NAMALWA (cell line): ENCODE results near the gene FNDC3A.
"Not testable (repeated sequence)": the region's sequence is repeated elsewhere in the genome, so short reads cannot be mapped to it uniquely, and the experiment has no call there.

Source experiments
- DNase-seq: peaks from one replicate; pipeline ENCODE4 v3.0.0-alpha.2; 2015; ENCODE audit warnings: low spot score

The FNDC3A gene

DNA sequence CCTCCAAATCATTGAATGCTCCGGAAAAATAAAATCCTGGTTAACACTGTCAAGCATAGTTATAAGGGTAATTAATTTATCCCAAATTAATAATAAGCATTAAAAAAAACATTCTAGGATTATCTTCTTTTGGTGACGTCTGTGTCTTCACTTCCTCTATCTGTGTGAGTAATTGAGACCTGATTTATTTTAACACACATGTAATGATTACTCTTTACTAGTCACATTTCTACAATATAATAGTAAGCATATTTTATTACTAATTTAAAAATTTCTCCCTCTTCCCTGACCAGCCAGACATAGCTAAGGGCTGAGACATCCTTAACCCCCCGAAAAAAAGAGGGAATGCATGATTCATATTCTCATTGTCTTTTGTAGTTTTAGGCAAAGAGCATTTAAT is 2.3 kb downstream of the FNDC3A start:
- peak; percentile 51 for DNase-seq

GRCh38 chr13:48978942-48979601 is 3.4 kb downstream of the FNDC3A start:
- DNase-seq: peak; percentile 67

DNA sequence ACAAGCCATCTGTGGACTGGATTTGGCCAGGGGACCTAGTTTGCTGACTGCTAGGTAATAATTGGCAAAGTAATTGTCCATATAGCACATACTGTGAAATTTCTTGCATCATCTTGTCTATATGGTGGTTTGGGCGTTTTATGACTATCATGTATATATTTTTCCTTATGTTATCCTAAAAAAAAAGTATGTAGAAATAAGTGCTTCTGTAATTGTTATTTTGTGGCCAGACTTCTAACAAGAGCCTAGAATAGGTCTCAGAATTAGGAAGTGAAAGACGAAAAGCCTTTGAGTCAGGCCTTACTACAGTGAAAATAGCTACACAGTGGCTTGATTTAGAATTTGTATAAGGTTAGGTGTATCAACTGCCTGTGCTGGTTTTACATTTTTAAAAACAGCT is 4.2 kb downstream of the FNDC3A start:
- peak; percentile 87 for DNase-seq

DNA sequence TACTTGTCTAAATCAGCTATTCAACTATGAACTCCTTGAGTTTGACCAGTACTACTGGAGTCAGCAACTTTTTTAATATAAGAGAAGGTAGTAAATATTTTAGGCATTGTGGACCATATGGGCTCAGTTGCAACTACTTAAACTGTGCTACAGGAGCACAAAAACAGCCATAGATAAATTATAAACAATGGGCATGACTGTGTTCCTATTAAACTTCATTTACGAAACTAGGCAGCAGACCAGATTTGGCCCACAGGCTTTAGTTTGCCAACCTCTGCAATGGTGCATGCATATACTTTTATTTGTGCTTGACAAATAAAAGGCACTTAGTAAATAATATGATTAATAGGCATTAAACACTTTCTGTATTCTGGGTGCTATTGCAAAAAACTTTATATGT is 7.6 kb downstream of the FNDC3A start:
- DNase-seq: no peak

DNA sequence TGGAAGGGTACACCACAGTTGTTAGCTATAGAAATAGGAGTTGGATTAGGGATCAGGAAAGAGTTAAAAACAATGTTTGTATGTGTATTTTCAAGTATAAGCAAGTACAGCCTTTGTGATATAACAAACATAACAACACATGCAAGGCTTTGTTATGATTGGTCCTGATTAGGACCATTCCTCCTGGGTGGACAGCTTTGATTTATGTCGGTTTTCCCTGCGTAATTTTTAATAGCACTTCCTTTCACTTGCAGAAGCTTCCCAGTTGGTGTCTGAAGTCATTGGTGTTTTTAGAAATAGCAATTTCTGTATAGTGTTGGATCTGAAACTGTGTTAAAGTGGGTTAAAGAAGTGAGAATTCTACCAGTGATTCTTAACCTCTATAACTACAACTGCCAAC is 10.0 kb downstream of the FNDC3A start:
- DNase-seq: no peak

DNA sequence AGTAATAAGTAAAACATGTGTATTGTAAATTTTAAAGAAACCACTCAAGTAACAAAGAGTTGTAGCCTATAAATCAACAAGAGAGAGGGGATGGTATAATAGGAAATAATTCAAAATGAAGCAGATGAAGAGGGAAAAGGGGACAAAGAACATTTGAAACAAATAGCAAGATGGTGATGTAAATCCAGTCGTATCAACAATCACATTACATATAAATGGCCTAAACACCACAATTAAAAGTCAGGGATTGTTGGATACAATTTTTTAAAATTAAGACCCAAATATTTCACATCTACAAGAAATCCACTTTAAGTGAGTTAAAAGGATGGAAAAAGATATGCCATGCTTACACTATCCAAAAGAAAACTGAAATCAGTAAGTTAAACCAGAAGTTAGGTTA is 15.2 kb downstream of the FNDC3A start:
- DNase-seq: no peak

GRCh38 chr13:48993150-48993549 is 17.4 kb downstream of the FNDC3A start:
- DNase-seq: no peak

DNA sequence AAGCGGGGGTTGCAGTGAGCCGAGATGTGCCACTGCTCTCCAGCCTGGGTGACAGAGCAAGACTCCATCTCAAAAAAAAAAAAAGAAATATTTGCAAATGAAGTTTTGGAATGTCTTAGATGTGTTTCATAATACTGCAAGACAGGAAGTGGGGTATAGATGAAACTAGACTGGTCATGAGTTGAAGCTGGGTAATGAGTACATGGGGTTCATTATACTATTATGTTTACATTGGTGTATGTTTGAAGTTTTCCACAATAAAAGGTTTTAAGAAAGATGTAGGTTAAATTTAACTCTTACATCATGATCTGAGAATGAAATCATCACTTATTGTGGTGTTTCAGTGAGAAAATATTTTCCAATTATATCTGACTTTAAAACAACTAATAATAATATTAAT is 19.0 kb downstream of the FNDC3A start:
- DNase-seq: no peak

DNA sequence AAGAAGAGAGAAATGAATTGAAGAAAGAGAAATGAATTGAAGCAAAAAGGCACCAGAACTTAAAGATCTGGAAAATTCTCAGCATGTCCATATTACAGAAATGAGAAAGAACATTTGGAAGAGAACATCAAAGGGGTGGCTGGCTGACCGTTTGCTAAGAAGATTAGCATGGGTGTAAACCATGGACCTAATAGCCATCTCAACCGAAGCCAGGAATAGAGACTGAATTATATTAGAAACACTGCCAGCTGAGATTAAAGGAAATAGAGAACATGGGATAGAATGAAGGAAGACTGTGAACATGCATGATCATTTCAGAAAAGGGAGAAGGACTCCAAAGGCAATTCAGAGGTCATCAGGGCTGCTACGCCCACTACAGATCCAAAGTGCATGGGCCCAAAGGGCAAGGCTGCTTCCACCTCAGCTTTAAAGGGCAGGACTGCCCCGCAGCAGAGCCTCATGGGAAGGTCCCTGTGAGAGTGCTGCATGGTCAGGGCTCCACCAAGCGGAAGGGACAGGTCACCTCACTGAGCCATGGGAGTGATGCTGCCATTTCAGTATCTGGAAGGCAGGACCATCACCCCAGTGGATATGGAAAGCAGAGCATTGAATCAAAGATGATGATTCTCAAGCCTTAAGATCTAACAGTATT is 23.1 kb downstream of the FNDC3A start:
- no peak for DNase-seq

GRCh38 chr13:49000247-49000646 is 24.5 kb downstream of the FNDC3A start:
- DNase-seq: no peak

GRCh38 chr13:49018986-49019635 is 43.4 kb downstream of the FNDC3A start:
- not testable (repeated sequence) for DNase-seq

DNA sequence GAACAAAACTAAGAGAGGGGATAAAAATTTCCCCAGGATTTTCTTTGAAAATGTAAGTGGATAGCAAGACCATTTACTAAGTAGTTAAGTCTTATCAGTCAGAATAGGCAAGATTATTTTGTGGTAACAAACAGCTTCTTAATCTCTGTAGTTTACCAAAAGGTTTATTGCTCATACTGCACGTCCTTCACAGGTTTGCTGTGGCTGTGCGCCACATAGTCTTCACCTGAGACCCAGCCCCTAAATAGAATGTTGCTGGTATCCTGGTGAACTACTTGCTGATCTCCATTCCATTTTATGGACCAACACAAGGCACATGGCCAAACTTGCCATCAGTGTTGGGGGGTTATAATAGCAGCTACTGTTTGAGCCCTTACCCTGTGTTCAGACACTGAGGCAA is 44.6 kb downstream of the FNDC3A start:
- no peak for DNase-seq

GRCh38 chr13:49020940-49021553 is 45.3 kb downstream of the FNDC3A start:
- no peak for DNase-seq

GRCh38 chr13:49021953-49022352 is 46.2 kb downstream of the FNDC3A start:
- DNase-seq: no peak

DNA sequence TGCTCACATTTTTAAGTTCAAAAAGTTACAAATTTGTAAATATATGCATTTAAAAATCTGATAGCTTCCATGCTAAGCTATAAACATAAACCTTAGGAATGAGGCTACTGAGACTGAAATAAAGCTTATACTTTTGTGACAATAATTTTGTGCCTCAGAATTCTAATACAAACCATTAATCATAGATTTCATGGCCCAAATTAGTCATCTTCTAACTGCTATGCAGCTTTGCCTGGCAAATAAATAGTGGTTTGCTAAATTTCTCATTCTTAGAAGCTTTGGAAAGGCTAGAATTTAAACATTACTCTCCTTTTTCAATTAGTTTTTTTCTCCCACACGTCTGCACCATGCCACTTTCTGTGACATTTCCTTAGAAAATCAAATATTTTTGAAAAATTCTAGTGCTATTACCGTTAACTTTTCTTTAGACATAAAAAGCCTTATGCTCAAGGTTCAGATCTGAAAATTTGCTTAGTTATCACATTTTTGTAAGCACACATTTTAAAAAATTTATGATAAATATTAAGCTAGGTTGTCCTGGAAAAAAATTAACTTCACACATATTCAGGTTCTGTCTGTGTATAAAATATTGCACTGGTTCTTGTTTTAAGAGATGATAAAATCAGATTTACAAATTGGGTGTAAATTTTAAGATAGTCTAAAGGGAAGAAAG is 46.9 kb downstream of the FNDC3A start:
- DNase-seq: no peak

DNA sequence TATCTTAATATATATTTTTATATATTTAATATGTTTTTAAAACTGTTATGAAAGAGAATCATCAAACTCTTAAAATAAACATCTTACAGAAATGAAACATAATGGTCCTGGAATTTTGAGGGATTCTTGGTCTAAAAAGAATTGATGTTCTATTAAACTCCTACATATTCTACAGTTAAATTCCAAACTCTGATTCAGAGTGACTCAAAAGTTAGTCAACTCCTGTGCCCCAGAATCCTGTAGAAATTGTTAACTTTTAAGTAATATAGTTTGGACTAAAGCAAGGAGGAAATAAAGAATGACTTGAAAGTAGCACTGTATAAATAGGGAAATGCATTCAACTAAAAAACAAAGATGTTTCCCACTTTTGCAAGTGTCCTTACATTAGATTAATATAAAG is 47.7 kb downstream of the FNDC3A start:
- DNase-seq: no peak

DNA sequence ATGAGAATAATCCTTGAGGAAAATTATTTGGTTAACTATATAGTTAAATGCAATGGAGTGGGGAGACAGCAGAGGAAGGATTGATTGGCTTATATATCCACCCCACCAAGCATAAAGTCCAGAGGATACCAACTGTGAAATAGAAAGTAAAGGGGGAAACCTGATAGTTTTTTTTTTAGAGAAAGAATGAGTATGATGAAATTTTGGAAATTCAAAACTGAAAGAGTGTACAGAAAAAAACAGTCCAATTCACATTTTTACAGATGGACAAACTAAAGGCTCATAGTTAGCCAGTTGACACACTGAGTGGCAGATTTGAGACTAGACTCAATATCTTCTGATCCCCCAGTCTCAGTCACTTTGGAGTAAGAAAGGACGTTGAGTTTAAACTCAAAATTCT is 51.1 kb downstream of the FNDC3A start:
- no peak for DNase-seq

DNA sequence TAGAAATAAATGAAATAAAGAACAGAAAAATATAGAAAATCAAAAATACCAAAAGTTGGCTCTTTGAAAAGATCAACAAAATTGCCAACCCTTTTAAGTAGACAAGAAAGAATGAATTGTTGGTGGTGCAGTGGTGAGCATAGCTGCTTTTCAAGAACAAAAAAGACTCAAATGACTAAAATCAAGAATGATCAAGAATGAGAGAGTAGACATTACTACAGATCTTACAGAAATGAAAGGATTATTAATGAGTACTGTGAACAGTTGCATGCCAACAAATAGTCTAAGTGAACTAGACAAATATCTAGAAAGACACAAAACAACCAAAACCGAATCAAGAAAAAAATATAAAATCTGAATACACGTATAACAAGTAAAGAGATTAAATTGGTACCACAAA is 53.9 kb downstream of the FNDC3A start:
- no peak for DNase-seq

GRCh38 chr13:49030213-49030612 is 54.5 kb downstream of the FNDC3A start:
- DNase-seq: no peak

- no peak for DNase-seq
Observed at GRCh38 chr13:49040872-49041271, 65.2 kb downstream of the FNDC3A start.

GRCh38 chr13:49042476-49042875 is 66.8 kb downstream of the FNDC3A start:
- no peak for DNase-seq

DNA sequence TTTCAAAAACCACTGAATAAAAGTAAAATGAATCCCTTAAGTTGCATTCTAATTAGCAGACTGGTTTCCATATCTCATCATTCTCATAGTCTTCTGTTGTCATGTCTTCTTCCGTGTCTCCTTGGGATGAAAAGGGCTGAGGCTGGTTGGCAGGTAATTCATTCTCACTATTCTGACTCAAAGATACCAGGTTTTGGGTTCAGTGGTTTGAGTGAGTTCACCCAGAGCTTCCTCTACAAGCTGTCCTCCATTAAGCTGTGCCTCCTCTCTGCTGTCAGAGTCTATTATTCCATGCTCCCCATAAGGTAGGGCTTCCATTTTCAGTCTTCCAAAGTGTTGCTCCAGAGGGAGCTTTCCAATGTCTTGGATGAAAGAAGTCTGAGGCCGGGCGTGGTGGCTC is 68.3 kb downstream of the FNDC3A start:
- DNase-seq: no peak

- DNase-seq: no peak
Observed at GRCh38 chr13:49044836-49045235, 69.1 kb downstream of the FNDC3A start.
